Esophagus squamous epithelium (tissue), 4 donors: ENCODE data around the gene PANK4.

Source experiments
- POLR2A ChIP-seq, 4 donors: fragments of 450-650 bp; IDR thresholded peaks; one replicate each; pipeline ENCODE4 v1.6.1; 2017; ENCODE audit warnings: antibody characterized with exemption in 4 of 4, mild to moderate bottlenecking in 4 of 4, moderate library complexity in 3 of 4
- TF ChIP-seq, protein P1 (sequence below), 6 experiments: fragments of 450-650 bp in 4 of 6; fragments of 200-600 bp in 2 of 6; sonication (generic) in 2 of 6; IDR thresholded peaks; one replicate each; pipeline ENCODE4 v1.5.1; 2016 to 2019; ENCODE audit warnings: antibody characterized with exemption in 6 of 6, mild to moderate bottlenecking in 4 of 6, moderate library complexity in 4 of 6

GRCh38 chr1:2472109-2472508, 54.3 kb downstream of the PANK4 start:
- TF ChIP-seq POLR2A (IDR thresholded peaks at IDR 0.05) = no peak
- TF ChIP-seq, protein P1, sequence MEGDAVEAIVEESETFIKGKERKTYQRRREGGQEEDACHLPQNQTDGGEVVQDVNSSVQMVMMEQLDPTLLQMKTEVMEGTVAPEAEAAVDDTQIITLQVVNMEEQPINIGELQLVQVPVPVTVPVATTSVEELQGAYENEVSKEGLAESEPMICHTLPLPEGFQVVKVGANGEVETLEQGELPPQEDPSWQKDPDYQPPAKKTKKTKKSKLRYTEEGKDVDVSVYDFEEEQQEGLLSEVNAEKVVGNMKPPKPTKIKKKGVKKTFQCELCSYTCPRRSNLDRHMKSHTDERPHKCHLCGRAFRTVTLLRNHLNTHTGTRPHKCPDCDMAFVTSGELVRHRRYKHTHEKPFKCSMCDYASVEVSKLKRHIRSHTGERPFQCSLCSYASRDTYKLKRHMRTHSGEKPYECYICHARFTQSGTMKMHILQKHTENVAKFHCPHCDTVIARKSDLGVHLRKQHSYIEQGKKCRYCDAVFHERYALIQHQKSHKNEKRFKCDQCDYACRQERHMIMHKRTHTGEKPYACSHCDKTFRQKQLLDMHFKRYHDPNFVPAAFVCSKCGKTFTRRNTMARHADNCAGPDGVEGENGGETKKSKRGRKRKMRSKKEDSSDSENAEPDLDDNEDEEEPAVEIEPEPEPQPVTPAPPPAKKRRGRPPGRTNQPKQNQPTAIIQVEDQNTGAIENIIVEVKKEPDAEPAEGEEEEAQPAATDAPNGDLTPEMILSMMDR (IDR thresholded peaks at IDR 0.05) = no peak
